Measurements from ENCODE around the gene HDGF. TPM values are rescaled to one million over a fixed set of nuclear protein-coding genes. Genes with fewer than 3 reads are reported as not detected.

Gene HDGF
- total RNA-seq, 1 donor from 2014 or later: 61.6 TPM

DNA sequence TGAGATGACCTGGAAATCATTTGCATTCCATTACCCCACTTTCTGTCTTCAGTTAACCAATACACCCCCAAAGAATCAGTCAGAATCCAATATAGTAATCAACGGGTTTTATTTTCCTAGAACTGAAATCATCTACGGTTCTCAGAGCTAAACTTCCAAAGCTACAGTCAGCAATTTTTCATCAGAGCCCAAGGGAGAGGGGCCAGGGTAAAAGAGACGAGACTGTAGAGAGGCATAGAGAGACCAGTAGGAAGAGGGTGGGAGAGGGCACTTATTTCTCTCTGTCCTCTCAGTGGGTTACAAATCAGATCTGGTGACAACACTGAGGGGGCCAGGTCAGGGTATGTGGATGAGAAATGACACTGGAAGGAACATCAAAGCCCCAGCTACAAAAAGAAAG is 9.5 kb downstream of the HDGF start:
- peaks cover 30 to 45% (median 34%) of the 10 kb centered on the region in 3 donors for H3K4me1 ChIP-seq (ENCODE audit: control insufficient read depth in 3 of 3, insufficient read depth in 3 of 3, low read length in 3 of 3)
- H3K9me3 ChIP-seq (ENCODE audit: control insufficient read depth in 3 of 3, low read length in 3 of 3): no peaks in the 10 kb centered on the region
- peaks cover 32 to 38% (median 35%) of the 10 kb centered on the region in 3 donors for H3K36me3 ChIP-seq (ENCODE audit: control insufficient read depth in 3 of 3, insufficient read depth in 3 of 3, low read length in 3 of 3)
- no peak overlapping the region for H3K9ac ChIP-seq (ENCODE audit: low read depth in 1 of 3, low read length in 3 of 3)
- peak overlapping the region; percentile 93 for H3K27ac ChIP-seq (ENCODE audit: low read depth, low read length)
- peak overlapping the region in 2 of 3 donors; percentile 70 to 76 for H3K4me3 ChIP-seq (ENCODE audit: low read length in 3 of 3)
- H3K27me3 ChIP-seq (ENCODE audit: control insufficient read depth in 3 of 3, insufficient read depth in 3 of 3, low read length in 3 of 3): no peaks in the 10 kb centered on the region

GRCh38 chr1:156741481-156741983 is 9.9 kb downstream of the HDGF start:
- H3K9me3 ChIP-seq (ENCODE audit: control insufficient read depth in 3 of 3, low read length in 3 of 3): no peaks in the 10 kb centered on the region
- H3K27ac ChIP-seq (ENCODE audit: low read depth, low read length): peak overlapping the region; percentile 93
- no peaks in the 10 kb centered on the region for H3K27me3 ChIP-seq (ENCODE audit: control insufficient read depth in 3 of 3, insufficient read depth in 3 of 3, low read length in 3 of 3)
- H3K36me3 ChIP-seq (ENCODE audit: control insufficient read depth in 3 of 3, insufficient read depth in 3 of 3, low read length in 3 of 3): peaks cover 34 to 42% (median 36%) of the 10 kb centered on the region in 3 donors
- peak overlapping the region; percentile 64 to 86 (median 70) for H3K9ac ChIP-seq (ENCODE audit: low read depth in 1 of 3, low read length in 3 of 3)
- peaks cover 28 to 41% (median 34%) of the 10 kb centered on the region in 3 donors for H3K4me1 ChIP-seq (ENCODE audit: control insufficient read depth in 3 of 3, insufficient read depth in 3 of 3, low read length in 3 of 3)
- H3K4me3 ChIP-seq (ENCODE audit: low read length in 3 of 3): peak overlapping the region; percentile 70 to 76 (median 76)

- Histone ChIP-seq H3K4me1 (ENCODE audit: control insufficient read depth in 3 of 3, insufficient read depth in 3 of 3, low read length in 3 of 3) (peaks cover 22 to 35% (median 28%) of the 10 kb centered on the region in 3 donors), H3K9me3 (ENCODE audit: control insufficient read depth in 3 of 3, low read length in 3 of 3) (no peaks in the 10 kb centered on the region), H3K36me3 (ENCODE audit: control insufficient read depth in 3 of 3, insufficient read depth in 3 of 3, low read length in 3 of 3) (peaks cover 36 to 44% (median 38%) of the 10 kb centered on the region in 3 donors), H3K4me3 (ENCODE audit: low read length in 3 of 3) (peak within 1 kb of the TSS; percentile 84 to 100 (median 95)), H3K27ac (ENCODE audit: low read depth, low read length) (peak within 1 kb of the TSS; percentile 93), H3K27me3 (ENCODE audit: control insufficient read depth in 3 of 3, insufficient read depth in 3 of 3, low read length in 3 of 3) (no peaks in the 10 kb centered on the region), H3K9ac (ENCODE audit: low read depth in 1 of 3, low read length in 3 of 3) (peak within 1 kb of the TSS; percentile 81 to 93 (median 86))
These were observed 10.6 kb downstream of the HDGF start, which contains the start of gene MRPL24 for GRCh38 chr1:156740741-156741480. MRPL24 (minus strand) TSS chr1:156741088; CDS start chr1:156738704, 2,384 bp downstream.

DNA sequence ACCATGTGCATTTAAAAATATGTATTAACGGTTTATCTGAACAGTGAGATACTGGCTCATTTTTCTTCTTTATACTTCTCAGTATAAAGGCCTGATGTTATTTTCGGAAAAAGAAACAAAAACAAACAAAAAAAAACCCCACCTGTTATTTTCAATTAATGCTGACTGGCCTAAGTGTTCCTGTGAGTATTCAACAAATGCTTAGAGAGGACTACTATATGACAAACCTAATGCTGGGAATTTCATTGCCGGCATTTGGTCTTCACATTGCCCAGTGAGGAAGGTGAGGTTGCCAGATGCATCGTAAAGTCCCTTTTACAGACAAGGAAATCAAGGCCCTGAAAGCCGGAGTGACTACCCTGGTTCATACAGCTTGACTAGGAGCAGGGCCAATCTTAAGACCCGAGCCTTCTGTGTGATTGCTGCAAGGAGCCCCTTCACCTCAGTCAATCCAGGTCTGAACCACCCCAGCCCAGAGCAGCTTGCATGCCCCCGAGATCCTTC is 11.2 kb downstream of the HDGF start:
- Histone ChIP-seq H3K9ac (ENCODE audit: low read depth in 1 of 3, low read length in 3 of 3) (peak overlapping the region; percentile 77 to 93 (median 81)), H3K9me3 (ENCODE audit: control insufficient read depth in 3 of 3, low read length in 3 of 3) (no peaks in the 10 kb centered on the region), H3K36me3 (ENCODE audit: control insufficient read depth in 3 of 3, insufficient read depth in 3 of 3, low read length in 3 of 3) (peaks cover 36 to 44% (median 42%) of the 10 kb centered on the region in 3 donors), H3K4me1 (ENCODE audit: control insufficient read depth in 3 of 3, insufficient read depth in 3 of 3, low read length in 3 of 3) (peaks cover 16 to 29% (median 22%) of the 10 kb centered on the region in 3 donors), H3K27me3 (ENCODE audit: control insufficient read depth in 3 of 3, insufficient read depth in 3 of 3, low read length in 3 of 3) (no peaks in the 10 kb centered on the region), H3K27ac (ENCODE audit: low read depth, low read length) (peak overlapping the region; percentile 93), H3K4me3 (ENCODE audit: low read length in 3 of 3) (peak overlapping the region; percentile 84 to 100 (median 95))

- Histone ChIP-seq H3K4me1 (ENCODE audit: control insufficient read depth in 3 of 3, insufficient read depth in 3 of 3, low read length in 3 of 3) (peaks cover 14 to 22% (median 15%) of the 10 kb centered on the region in 3 donors), H3K4me3 (ENCODE audit: low read length in 3 of 3) (no peak overlapping the region), H3K9me3 (ENCODE audit: control insufficient read depth in 3 of 3, low read length in 3 of 3) (no peaks in the 10 kb centered on the region), H3K27me3 (ENCODE audit: control insufficient read depth in 3 of 3, insufficient read depth in 3 of 3, low read length in 3 of 3) (no peaks in the 10 kb centered on the region), H3K9ac (ENCODE audit: low read depth in 1 of 3, low read length in 3 of 3) (no peak overlapping the region), H3K27ac (ENCODE audit: low read depth, low read length) (no peak overlapping the region), H3K36me3 (ENCODE audit: control insufficient read depth in 3 of 3, insufficient read depth in 3 of 3, low read length in 3 of 3) (peaks cover 36 to 39% (median 37%) of the 10 kb centered on the region in 3 donors)
These were observed 12.6 kb downstream of the HDGF start for GRCh38 chr1:156738916-156739315.

GRCh38 chr1:156738407-156738806 is 13.1 kb downstream of the HDGF start:
- no peak overlapping the region for H3K9ac ChIP-seq (ENCODE audit: low read depth in 1 of 3, low read length in 3 of 3)
- H3K4me1 ChIP-seq (ENCODE audit: control insufficient read depth in 3 of 3, insufficient read depth in 3 of 3, low read length in 3 of 3): peaks cover 14 to 22% (median 15%) of the 10 kb centered on the region in 3 donors
- no peak overlapping the region for H3K27ac ChIP-seq (ENCODE audit: low read depth, low read length)
- H3K27me3 ChIP-seq (ENCODE audit: control insufficient read depth in 3 of 3, insufficient read depth in 3 of 3, low read length in 3 of 3): no peaks in the 10 kb centered on the region
- H3K9me3 ChIP-seq (ENCODE audit: control insufficient read depth in 3 of 3, low read length in 3 of 3): no peaks in the 10 kb centered on the region
- H3K36me3 ChIP-seq (ENCODE audit: control insufficient read depth in 3 of 3, insufficient read depth in 3 of 3, low read length in 3 of 3): peaks cover 34 to 39% (median 34%) of the 10 kb centered on the region in 3 donors
- H3K4me3 ChIP-seq (ENCODE audit: low read length in 3 of 3): no peak overlapping the region

DNA sequence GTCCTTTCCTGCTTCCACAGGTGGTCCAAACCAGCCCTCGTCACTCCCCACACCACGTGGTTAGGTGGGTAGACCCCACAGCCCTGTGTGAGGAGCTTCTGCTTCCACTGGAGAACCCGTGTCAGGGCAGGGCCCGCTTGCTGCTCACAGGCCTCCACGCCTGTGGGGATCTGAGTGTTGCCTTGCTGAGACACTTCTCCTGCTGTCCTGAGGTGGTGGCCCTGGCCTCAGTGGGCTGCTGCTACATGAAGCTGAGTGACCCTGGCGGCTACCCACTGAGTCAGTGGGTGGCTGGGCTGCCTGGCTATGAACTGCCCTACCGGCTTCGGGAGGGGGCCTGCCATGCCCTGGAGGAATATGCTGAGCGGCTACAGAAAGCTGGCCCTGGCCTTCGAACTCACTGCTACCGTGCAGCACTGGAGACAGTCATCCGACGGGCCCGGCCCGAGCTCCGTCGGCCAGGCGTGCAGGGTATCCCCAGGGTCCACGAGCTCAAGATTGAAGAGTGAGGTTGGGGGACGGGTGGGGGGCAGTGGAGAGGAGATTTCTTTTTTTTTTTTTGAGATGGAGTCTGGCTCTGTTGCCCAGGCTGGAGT is 17.4 kb downstream of the HDGF start:
- H3K9ac ChIP-seq (ENCODE audit: low read depth in 1 of 3, low read length in 3 of 3): no peak overlapping the region
- peaks cover under 1 to 11% (median 7%) of the 10 kb centered on the region in 3 donors for H3K4me1 ChIP-seq (ENCODE audit: control insufficient read depth in 3 of 3, insufficient read depth in 3 of 3, low read length in 3 of 3)
- no peaks in the 10 kb centered on the region for H3K9me3 ChIP-seq (ENCODE audit: control insufficient read depth in 3 of 3, low read length in 3 of 3)
- no peaks in the 10 kb centered on the region for H3K27me3 ChIP-seq (ENCODE audit: control insufficient read depth in 3 of 3, insufficient read depth in 3 of 3, low read length in 3 of 3)
- H3K4me3 ChIP-seq (ENCODE audit: low read length in 3 of 3): no peak overlapping the region
- H3K27ac ChIP-seq (ENCODE audit: low read depth, low read length): no peak overlapping the region
- H3K36me3 ChIP-seq (ENCODE audit: control insufficient read depth in 3 of 3, insufficient read depth in 3 of 3, low read length in 3 of 3): peaks cover 20 to 43% (median 41%) of the 10 kb centered on the region in 3 donors

GRCh38 chr1:156728599-156729462 is 22.6 kb downstream of the HDGF start, which contains the start of gene ISG20L2:
ISG20L2 (minus strand) TSS chr1:156728766; CDS start chr1:156727652, 1,114 bp downstream.
- H3K27me3 ChIP-seq (ENCODE audit: control insufficient read depth in 3 of 3, insufficient read depth in 3 of 3, low read length in 3 of 3): no peaks in the 10 kb centered on the region
- no peaks in the 10 kb centered on the region for H3K9me3 ChIP-seq (ENCODE audit: control insufficient read depth in 3 of 3, low read length in 3 of 3)
- peak within 1 kb of the TSS; percentile 92 to 96 (median 95) for H3K9ac ChIP-seq (ENCODE audit: low read depth in 1 of 3, low read length in 3 of 3)
- H3K27ac ChIP-seq (ENCODE audit: low read depth, low read length): peak within 1 kb of the TSS; percentile 97
- H3K4me1 ChIP-seq (ENCODE audit: control insufficient read depth in 3 of 3, insufficient read depth in 3 of 3, low read length in 3 of 3): peaks cover 36 to 53% (median 41%) of the 10 kb centered on the region in 3 donors
- H3K36me3 ChIP-seq (ENCODE audit: control insufficient read depth in 3 of 3, insufficient read depth in 3 of 3, low read length in 3 of 3): peaks cover 12 to 28% (median 26%) of the 10 kb centered on the region in 3 donors
- H3K4me3 ChIP-seq (ENCODE audit: low read length in 3 of 3): peak within 1 kb of the TSS; percentile 88 to 100 (median 99)

Measured in skeletal muscle tissue (tissue), 4 donors.